Mesothelial cell of epicardium (in vitro differentiated cells): ENCODE data around the gene OBP2B. TPM values are rescaled to one million over a fixed set of nuclear protein-coding genes. Genes with fewer than 3 reads are reported as not detected.
"Not testable (repeated sequence)": the region's sequence is repeated elsewhere in the genome, so short reads cannot be mapped to it uniquely, and the experiment has no call there.

Experiments
- DNase-seq, 2 experiments: peaks; one replicate each; pipeline ENCODE4 v3.0.0; 2021; ENCODE audit warnings: low spot score in 2 of 2; ENCODE audit not compliant: unreplicated experiment in 2 of 2
- H3K27ac Mint-ChIP-seq: 2 replicates; pipeline ENCODE4 v1.8.0; 2021; ENCODE audit warnings: mixed read lengths
- H3K27me3 Mint-ChIP-seq: 2 replicates; pipeline ENCODE4 v1.8.0; 2021; ENCODE audit warnings: low read depth, mixed read lengths
- H3K36me3 Mint-ChIP-seq: 2 replicates; pipeline ENCODE4 v1.8.0; 2021; ENCODE audit warnings: mixed read lengths
- H3K4me1 Mint-ChIP-seq: 2 replicates; pipeline ENCODE4 v1.8.0; 2021; ENCODE audit warnings: mixed read lengths
- H3K4me3 Mint-ChIP-seq: 2 replicates; pipeline ENCODE4 v1.8.0; 2021; ENCODE audit warnings: mild to moderate bottlenecking, moderate library complexity, mixed read lengths
- H3K9me3 Mint-ChIP-seq: 2 replicates; pipeline ENCODE4 v1.8.0; 2021; ENCODE audit warnings: mixed read lengths
- CTCF ChIP-seq: fragments of 200-600 bp; sonication (generic); IDR thresholded peaks from one replicate; pipeline ENCODE4 v1.5.0; 2021; ENCODE audit warnings: antibody characterized with exemption; ENCODE audit not compliant: unreplicated experiment
- total RNA-seq: library from RNA; stranded (reverse); gene quantifications from 3 replicates; pipeline ENCODE4 v1.2.1, GENCODE V29; 2021

Gene OBP2B
- total RNA-seq, 1 donor from 2014 or later = not detected

GRCh38 chr9:133205996-133206931, 2.8 kb downstream of the OBP2B start:
- no peaks in the 10 kb centered on the region for H3K36me3 Mint-ChIP-seq
- H3K9me3 Mint-ChIP-seq = no peaks in the 10 kb centered on the region
- H3K27ac Mint-ChIP-seq = no peak overlapping the region
- H3K4me3 Mint-ChIP-seq = no peak overlapping the region
- H3K4me1 Mint-ChIP-seq = peaks cover 2% of the 10 kb centered on the region
- peak in 1 of 2 experiments; percentile 35 for DNase-seq
- H3K27me3 Mint-ChIP-seq = peaks cover 24% of the 10 kb centered on the region
- TF ChIP-seq CTCF = no peak

- peak in 1 of 2 experiments; percentile 32 for DNase-seq
- H3K4me1 Mint-ChIP-seq, H3K4me3 Mint-ChIP-seq, H3K27ac Mint-ChIP-seq, H3K36me3 Mint-ChIP-seq, H3K9me3 Mint-ChIP-seq: not testable (repeated sequence)
- H3K27me3 Mint-ChIP-seq = peaks cover 30% of the 10 kb centered on the region
Measured at GRCh38 chr9:133205481-133205887, 3.6 kb downstream of the OBP2B start.

- peak in 1 of 2 experiments; percentile 28 for DNase-seq
- Mint-ChIP-seq H3K27ac (no peak overlapping the region), H3K9me3 (no peaks in the 10 kb centered on the region), H3K4me3 (no peak overlapping the region), H3K27me3 (peaks cover 30% of the 10 kb centered on the region), H3K36me3 (no peaks in the 10 kb centered on the region), H3K4me1 (peaks cover 2% of the 10 kb centered on the region)
- TF ChIP-seq CTCF = no peak
Measured at GRCh38 chr9:133204993-133205336, 4.1 kb downstream of the OBP2B start.

- Mint-ChIP-seq H3K36me3 (no peaks in the 10 kb centered on the region), H3K4me1 (peaks cover 2% of the 10 kb centered on the region), H3K27me3 (peaks cover 28% of the 10 kb centered on the region), H3K4me3 (no peak overlapping the region), H3K27ac (no peak overlapping the region), H3K9me3 (no peaks in the 10 kb centered on the region)
- DNase-seq = peak in 1 of 2 experiments; percentile 20
- TF ChIP-seq CTCF = no peak
Measured at GRCh38 chr9:133204335-133204992, 4.6 kb downstream of the OBP2B start.

GRCh38 chr9:133203506-133204075, 5.5 kb downstream of the OBP2B start:
- Mint-ChIP-seq H3K36me3 (no peaks in the 10 kb centered on the region), H3K27ac (no peak overlapping the region), H3K4me3 (no peak overlapping the region), H3K4me1 (peaks cover 2% of the 10 kb centered on the region), H3K27me3 (peaks cover 32% of the 10 kb centered on the region), H3K9me3 (no peaks in the 10 kb centered on the region)
- peak in 1 of 2 experiments; percentile 31 for DNase-seq
- TF ChIP-seq CTCF = no peak
